MCF 10A (cell line): ENCODE results near the gene RNASEH1. TPM values are rescaled to one million over a fixed set of nuclear protein-coding genes. Genes with fewer than 3 reads are reported as not detected.

Experiments
- BruUV-seq: library from RNA; stranded (reverse); fragments of 400-500 nt; replicated peaks from 2 replicates; lab custom pipeline; 2021; lab: Mats Ljungman, UMichigan
- CTCF ChIA-PET: fragments of 300-600 bp; sonication (Branson Sonifier 250); formaldehyde crosslinking; extraction: SDS; loops from one replicate; lab custom pipeline; 2021; ENCODE audit warnings: antibody characterized with exemption, inconsistent platforms; lab: Yijun Ruan, JAX
- POLR2A ChIA-PET: fragments of 300-600, 350-650 bp; sonication (Branson Sonifier 250); formaldehyde crosslinking; extraction: SDS; loops from one replicate; lab custom pipeline; 2020; ENCODE audit warnings: antibody characterized with exemption, inconsistent platforms; lab: Yijun Ruan, JAX
- DNase-seq: peaks from one replicate; pipeline ENCODE4 v3.0.0-alpha.2; 2018; ENCODE audit not compliant: unreplicated experiment
- H3K27ac Mint-ChIP-seq: one replicate; pipeline ENCODE4 v1.8.0; 2022; ENCODE audit warnings: mild to moderate bottlenecking, low read depth, mixed read lengths; ENCODE audit not compliant: unreplicated experiment
- H3K27me3 Mint-ChIP-seq: one replicate; pipeline ENCODE4 v1.8.0; 2022; ENCODE audit warnings: mixed read lengths; ENCODE audit not compliant: insufficient read depth, unreplicated experiment
- H3K36me3 Mint-ChIP-seq: one replicate; pipeline ENCODE4 v1.8.0; 2022; ENCODE audit warnings: mild to moderate bottlenecking, moderate library complexity, mixed read lengths; ENCODE audit not compliant: insufficient read depth, unreplicated experiment
- H3K4me1 Mint-ChIP-seq: one replicate; pipeline ENCODE4 v1.8.0; 2022; ENCODE audit warnings: mixed read lengths; ENCODE audit not compliant: insufficient read depth, unreplicated experiment
- H3K4me3 Mint-ChIP-seq: one replicate; pipeline ENCODE4 v1.8.0; 2022; ENCODE audit warnings: mild to moderate bottlenecking, moderate library complexity, mixed read lengths; ENCODE audit not compliant: unreplicated experiment
- H3K9me3 Mint-ChIP-seq: one replicate; pipeline ENCODE4 v1.8.0; 2022; ENCODE audit warnings: mixed read lengths; ENCODE audit not compliant: unreplicated experiment
- CTCF ChIP-seq: fragments of 200-600 bp; IDR thresholded peaks from one replicate; pipeline ENCODE4 v1.8.0; 2022; ENCODE audit warnings: antibody characterized with exemption, mild to moderate bottlenecking; ENCODE audit not compliant: unreplicated experiment
- intact Hi-C: fragments of 100-400 bp; cut with micrococcal nuclease; formaldehyde crosslinking; loops from 2 replicates; pipeline ENCODE4 v1.14.1; 2022
- total RNA-seq: library from RNA; stranded (reverse); gene quantifications from 2 replicates; pipeline ENCODE4 v1.2.3, GENCODE V29; 2022

RNASEH1 gene
- total RNA-seq, 1 experiment from 2014 or later = 48.3 TPM

- Mint-ChIP-seq H3K36me3 (peaks cover 39% of the 10 kb centered on the region), H3K4me3 (no peak overlapping the region), H3K4me1 (peaks cover under 1% of the 10 kb centered on the region), H3K9me3 (no peaks in the 10 kb centered on the region), H3K27me3 (no peaks in the 10 kb centered on the region), H3K27ac (no peak overlapping the region)
- TF ChIP-seq CTCF = no peak
- DNase-seq = no peak
- POLR2A ChIA-PET = no interaction called here
- BruUV-seq = no TSS peak
- intact Hi-C loops = no loop called here
- CTCF ChIA-PET = interaction anchor here (0.7 kb wide), 1 partner anchor 162 kb away, joined by 3 read pairs; no protein-coding TSS in a partner anchor
Observed at GRCh38 chr2:3585261-3586109, 27.4 kb upstream of the RNASEH1 start.

- DNase-seq = no peak
- Mint-ChIP-seq H3K36me3 (peaks cover 46% of the 10 kb centered on the region), H3K9me3 (no peaks in the 10 kb centered on the region), H3K27ac (no peak overlapping the region), H3K27me3 (no peaks in the 10 kb centered on the region), H3K4me3 (no peak overlapping the region), H3K4me1 (peaks cover 6% of the 10 kb centered on the region)
- no TSS peak for BruUV-seq
- POLR2A ChIA-PET = interaction anchor here (0.7 to 1.1 kb wide), 2 partner anchors 9 to 36 kb away, joined by 3 to 5 read pairs; no protein-coding TSS in a partner anchor
- CTCF ChIA-PET = no interaction called here
- intact Hi-C loops = no loop called here
- no peak for TF ChIP-seq CTCF
Observed at GRCh38 chr2:3584608-3585260, 26.6 kb upstream of the RNASEH1 start.

GRCh38 chr2:3584076-3584475, 25.9 kb upstream of the RNASEH1 start:
- Mint-ChIP-seq H3K27me3 (no peaks in the 10 kb centered on the region), H3K36me3 (peaks cover 53% of the 10 kb centered on the region), H3K4me1 (peaks cover 12% of the 10 kb centered on the region), H3K4me3 (no peak overlapping the region), H3K27ac (no peak overlapping the region), H3K9me3 (no peaks in the 10 kb centered on the region)
- intact Hi-C loops = no loop called here
- no peak for DNase-seq
- ChIA-PET POLR2A (interaction anchor here (0.7 to 1.1 kb wide), 2 partner anchors 8 to 37 kb away, joined by 3 to 5 read pairs; no protein-coding TSS in a partner anchor), CTCF (no interaction called here)
- no TSS peak for BruUV-seq
- no peak for TF ChIP-seq CTCF
